Measurements from ENCODE around the gene EPB41.

EPB41 gene

GRCh38 chr1:29117381-29117780 is 203.0 kb downstream of the EPB41 start:
- in situ Hi-C loops (cut with MboI; ENCODE audit: low pct_unique_long_range_greater_than_20kb, low sequenced_read_pairs, unreplicated experiment), result no loop called here
- no peak for DNase-seq (ENCODE audit: low spot score)
- TF ChIP-seq CTCF (IDR thresholded peaks at IDR 0.05; ENCODE audit: extremely low read depth, insufficient read depth, missing control alignments), result no peak

- in situ Hi-C loops (cut with MboI; ENCODE audit: low pct_unique_long_range_greater_than_20kb, low sequenced_read_pairs, unreplicated experiment), result no loop called here
- no peak for DNase-seq (ENCODE audit: low spot score)
- TF ChIP-seq CTCF (IDR thresholded peaks at IDR 0.05; ENCODE audit: extremely low read depth, insufficient read depth, missing control alignments), result no peak
Measured at GRCh38 chr1:29119121-29119929, 205.0 kb downstream of the EPB41 start.

GRCh38 chr1:29120367-29120766 is 206.0 kb downstream of the EPB41 start:
- in situ Hi-C loops (cut with MboI; ENCODE audit: low pct_unique_long_range_greater_than_20kb, low sequenced_read_pairs, unreplicated experiment), result no loop called here
- no peak for TF ChIP-seq CTCF (IDR thresholded peaks at IDR 0.05; ENCODE audit: extremely low read depth, insufficient read depth, missing control alignments)
- no peak for DNase-seq (ENCODE audit: low spot score)

- peak; percentile 88 for DNase-seq (ENCODE audit: low spot score)
- in situ Hi-C loops (cut with MboI; ENCODE audit: low pct_unique_long_range_greater_than_20kb, low sequenced_read_pairs, unreplicated experiment), result no loop called here
- TF ChIP-seq CTCF (IDR thresholded peaks at IDR 0.05; ENCODE audit: extremely low read depth, insufficient read depth, missing control alignments), result peak; percentile 71
Measured at GRCh38 chr1:29120947-29121485, 206.6 kb downstream of the EPB41 start.

GRCh38 chr1:29121516-29121935 is 207.2 kb downstream of the EPB41 start:
- TF ChIP-seq CTCF (IDR thresholded peaks at IDR 0.05; ENCODE audit: extremely low read depth, insufficient read depth, missing control alignments), result no peak
- no peak for DNase-seq (ENCODE audit: low spot score)
- in situ Hi-C loops (cut with MboI; ENCODE audit: low pct_unique_long_range_greater_than_20kb, low sequenced_read_pairs, unreplicated experiment), result no loop called here

GRCh38 chr1:29121936-29122681 is 207.7 kb downstream of the EPB41 start:
- in situ Hi-C loops (cut with MboI; ENCODE audit: low pct_unique_long_range_greater_than_20kb, low sequenced_read_pairs, unreplicated experiment), result no loop called here
- peak; percentile 53 for DNase-seq (ENCODE audit: low spot score)
- TF ChIP-seq CTCF (IDR thresholded peaks at IDR 0.05; ENCODE audit: extremely low read depth, insufficient read depth, missing control alignments), result no peak
